IPS-18c (cell line): Measurements from ENCODE around the gene NINJ1.

ENCODE experiments used
- H3K4me3 ChIP-seq: 2 replicates; pipeline ENCODE4 v1.7.0; 2013; ENCODE audit warnings: low read depth, mild to moderate bottlenecking, low read length, moderate library complexity; ENCODE audit not compliant: insufficient read depth
- H3K9me3 ChIP-seq: one replicate; pipeline ENCODE4 v1.6.1; 2013; ENCODE audit warnings: mild to moderate bottlenecking, low read length, moderate library complexity; ENCODE audit not compliant: control insufficient read depth, insufficient read depth

NINJ1 gene

GRCh38 chr9:93134015-93134739 lies at the start of gene NINJ1:
Gene NINJ1 (minus strand): TSS chr9:93134251. CDS start chr9:93134217, 34 bp downstream.
- H3K9me3 ChIP-seq = no peaks in the 10 kb centered on the region
- H3K4me3 ChIP-seq = peak within 1 kb of the TSS; percentile 77

- Histone ChIP-seq H3K9me3 (no peaks in the 10 kb centered on the region), H3K4me3 (no peak overlapping the region)
Observed at GRCh38 chr9:93183131-93183662, 49.1 kb upstream of the NINJ1 start.

GRCh38 chr9:93182572-93182971 lies 48.5 kb upstream of the NINJ1 start:
- Histone ChIP-seq H3K4me3 (no peak overlapping the region), H3K9me3 (no peaks in the 10 kb centered on the region)

GRCh38 chr9:93181672-93182435 lies 47.8 kb upstream of the NINJ1 start:
- H3K4me3 ChIP-seq = no peak overlapping the region
- H3K9me3 ChIP-seq = no peaks in the 10 kb centered on the region

- no peaks in the 10 kb centered on the region for H3K9me3 ChIP-seq
- H3K4me3 ChIP-seq = no peak overlapping the region
Observed at GRCh38 chr9:93180938-93181337, 46.9 kb upstream of the NINJ1 start.

GRCh38 chr9:93178851-93179786 lies 45.1 kb upstream of the NINJ1 start:
- H3K9me3 ChIP-seq = no peaks in the 10 kb centered on the region
- no peak overlapping the region for H3K4me3 ChIP-seq

GRCh38 chr9:93177676-93178075 lies 43.6 kb upstream of the NINJ1 start:
- Histone ChIP-seq H3K9me3 (no peaks in the 10 kb centered on the region), H3K4me3 (no peak overlapping the region)

GRCh38 chr9:93174976-93175375 lies 40.9 kb upstream of the NINJ1 start:
- H3K9me3 ChIP-seq = peaks cover 2% of the 10 kb centered on the region
- no peak overlapping the region for H3K4me3 ChIP-seq

GRCh38 chr9:93173365-93174051 lies 39.5 kb upstream of the NINJ1 start:
- no peak overlapping the region for H3K4me3 ChIP-seq
- peaks cover 2% of the 10 kb centered on the region for H3K9me3 ChIP-seq

GRCh38 chr9:93172666-93173364 lies 38.8 kb upstream of the NINJ1 start:
- Histone ChIP-seq H3K4me3 (no peak overlapping the region), H3K9me3 (peaks cover 2% of the 10 kb centered on the region)

GRCh38 chr9:93171261-93171990 lies 37.4 kb upstream of the NINJ1 start:
- peaks cover 2% of the 10 kb centered on the region for H3K9me3 ChIP-seq
- no peak overlapping the region for H3K4me3 ChIP-seq

GRCh38 chr9:93170571-93170970 lies 36.5 kb upstream of the NINJ1 start:
- no peak overlapping the region for H3K4me3 ChIP-seq
- H3K9me3 ChIP-seq = peaks cover 2% of the 10 kb centered on the region

GRCh38 chr9:93169444-93169843 lies 35.4 kb upstream of the NINJ1 start:
- peaks cover 2% of the 10 kb centered on the region for H3K9me3 ChIP-seq

GRCh38 chr9:93168581-93168980 lies 34.5 kb upstream of the NINJ1 start:
- Histone ChIP-seq H3K4me3 (no peak overlapping the region), H3K9me3 (peaks cover 2% of the 10 kb centered on the region)

More at GRCh38 chr9:93169444-93169843, 35.4 kb upstream of the NINJ1 start:
- H3K4me3 ChIP-seq = no peak overlapping the region

- no peak overlapping the region for H3K4me3 ChIP-seq
- H3K9me3 ChIP-seq = peaks cover 2% of the 10 kb centered on the region
Observed at GRCh38 chr9:93167838-93168237, 33.8 kb upstream of the NINJ1 start.

GRCh38 chr9:93167185-93167584 lies 33.1 kb upstream of the NINJ1 start:
- H3K9me3 ChIP-seq = peaks cover 2% of the 10 kb centered on the region
- H3K4me3 ChIP-seq = no peak overlapping the region
